Keratinocyte (primary cell): ENCODE measurements around the gene DENND6A. TPM values are rescaled to one million over a fixed set of nuclear protein-coding genes. Genes with fewer than 3 reads are reported as not detected.

Experiments
- DNase-seq: peaks from one replicate; pipeline ENCODE4 v3.0.0-alpha.2; 2011; ENCODE audit warnings: low read depth, missing footprints, low spot score
- FAIRE-seq: peaks from 2 replicates; lab custom pipeline; 2011; peaks lifted over from hg19 to GRCh38; lab: Jason Lieb, UNC
- H2AFZ ChIP-seq: 2 replicates; pipeline ENCODE4 v1.6.0; 2012; ENCODE audit warnings: low read length, control low read depth, inconsistent platforms; ENCODE audit not compliant: control insufficient read depth
- H3K27ac ChIP-seq: 2 replicates; pipeline ENCODE4 v1.5.1; 2011; ENCODE audit warnings: low read length; ENCODE audit not compliant: control insufficient read depth, insufficient read depth
- H3K27me3 ChIP-seq: 3 replicates; pipeline ENCODE4 v1.6.0; 2011; ENCODE audit warnings: low read length; ENCODE audit not compliant: control insufficient read depth, insufficient read depth; ENCODE audit errors: extremely low read depth
- H3K36me3 ChIP-seq, 2 experiments: 2 replicates in 1 of 2; 3 replicates in 1 of 2; pipeline ENCODE4 v1.5.1; 2011; ENCODE audit warnings: low read length in 2 of 2, mild to moderate bottlenecking in 1 of 2; ENCODE audit not compliant: control insufficient read depth in 2 of 2, insufficient read depth in 2 of 2; ENCODE audit errors: extremely low read depth in 1 of 2
- H3K4me1 ChIP-seq: 3 replicates; pipeline ENCODE4 v1.5.1; 2011; ENCODE audit warnings: low read length; ENCODE audit not compliant: control insufficient read depth, insufficient read depth; ENCODE audit errors: extremely low read depth
- H3K4me2 ChIP-seq: 3 replicates; pipeline ENCODE4 v1.6.0; 2011; ENCODE audit warnings: low read depth, low read length; ENCODE audit not compliant: control insufficient read depth, insufficient read depth; ENCODE audit errors: extremely low read depth
- H3K4me3 ChIP-seq, 3 experiments: fragments of 200-600 bp in 1 of 3; sonication (generic) in 1 of 3; 2 replicates in 2 of 3; 3 replicates in 1 of 3; pipeline ENCODE4 v1.5.1; 2011 to 2016; ENCODE audit warnings: low read length in 3 of 3, mild to moderate bottlenecking in 3 of 3, control low read depth in 2 of 3, inconsistent platforms in 1 of 3, low read depth in 1 of 3, mixed read lengths in 1 of 3, mixed run types in 1 of 3, moderate library complexity in 1 of 3; ENCODE audit not compliant: control insufficient read depth in 2 of 3, insufficient read depth in 2 of 3; ENCODE audit errors: extremely low read depth in 1 of 3
- H3K79me2 ChIP-seq: 2 replicates; pipeline ENCODE4 v1.6.0; 2012; ENCODE audit warnings: low read length; ENCODE audit not compliant: control insufficient read depth, insufficient read depth
- H3K9ac ChIP-seq: 3 replicates; pipeline ENCODE4 v1.6.0; 2011; ENCODE audit warnings: low read length; ENCODE audit not compliant: control insufficient read depth, insufficient read depth; ENCODE audit errors: extremely low read depth
- H3K9me1 ChIP-seq: 3 replicates; pipeline ENCODE4 v1.6.0; 2011; ENCODE audit warnings: low read length; ENCODE audit not compliant: control insufficient read depth, insufficient read depth; ENCODE audit errors: extremely low read depth
- H3K9me3 ChIP-seq: 2 replicates; pipeline ENCODE4 v1.5.1; 2012; ENCODE audit warnings: low read depth, low read length; ENCODE audit not compliant: control insufficient read depth
- H4K20me1 ChIP-seq: 3 replicates; pipeline ENCODE4 v1.6.0; 2011; ENCODE audit warnings: low read length; ENCODE audit not compliant: control insufficient read depth, insufficient read depth; ENCODE audit errors: extremely low read depth
- CTCF ChIP-seq, 3 experiments: IDR thresholded peaks in 1 of 3; conservative IDR thresholded peaks in 1 of 3; optimal IDR thresholded peaks in 1 of 3; 2 replicates in 2 of 3; 3 replicates in 1 of 3; pipeline versions ENCODE3 to v1.5.1; 2011; ENCODE audit warnings: low read length in 3 of 3, mild to moderate bottlenecking in 3 of 3, moderate library complexity in 2 of 3, control low read depth in 1 of 3, inconsistent platforms in 1 of 3; ENCODE audit not compliant: insufficient read depth in 2 of 3; ENCODE audit errors: extremely low read depth in 1 of 3
- EZH2 ChIP-seq: IDR thresholded peaks from one replicate; pipeline ENCODE4 v1.6.1; 2012; ENCODE audit warnings: inconsistent platforms, mild to moderate bottlenecking, low read length, moderate library complexity
- dilution Hi-C: fragments of 300-500 bp; cut with MboI; formaldehyde crosslinking; loops from one replicate; pipeline ENCODE4 v1.7.0; 2020; ENCODE audit warnings: low sequenced_read_pairs; ENCODE audit not compliant: extremely low pct_ligation_motif_present
- polyA plus RNA-seq, 5 experiments: library from polyadenylated mRNA; depleted of rRNA in 3 of 5; stranded (reverse) in 3 of 5; stranded (forward) in 1 of 5; unstranded in 1 of 5; fragments of >200 nt; gene quantifications; 1 replicate in 1 of 5; 2 replicates in 3 of 5; 3 replicates in 1 of 5; pipeline versions ENCODE4 v1.2.1 to v1.2.3, GENCODE V29; 2011 to 2012; ENCODE audit warnings: missing spikeins in 2 of 5, low read depth in 1 of 5, low replicate concordance in 1 of 5

The DENND6A gene
- polyA plus RNA-seq, 1 donor (not counting 4 experiments of a cell fraction or from before 2014, with no cell fraction given) = 22.8 TPM

GRCh38 chr3:57701781-57702180, 8.9 kb upstream of the DENND6A start:
- Histone ChIP-seq H3K79me2 (no peaks in the 10 kb centered on the region), H3K4me2 (no peak overlapping the region), H3K4me1 (peaks cover 17% of the 10 kb centered on the region), H3K27ac (no peak overlapping the region), H3K9ac (no peak overlapping the region), H4K20me1 (no peaks in the 10 kb centered on the region), H3K27me3 (no peaks in the 10 kb centered on the region), H3K9me1 (no peaks in the 10 kb centered on the region), H3K36me3 (no peaks in the 10 kb centered on the region), H3K9me3 (no peaks in the 10 kb centered on the region), H2AFZ (no peak overlapping the region), H3K4me3 (no peak overlapping the region)
- TF ChIP-seq EZH2 (no peak), CTCF (optimal IDR thresholded peaks at IDR 0.05 in 1 of 3, IDR thresholded peaks at IDR 0.05 in 1 of 3, conservative IDR thresholded peaks at IDR 0.05 in 1 of 3; ENCODE audit: extremely low read depth in 1 of 3, insufficient read depth in 2 of 3, low read length in 3 of 3) (no peak)
- DNase-seq = no peak
- no peak for FAIRE-seq
- dilution Hi-C loops = no loop called here

GRCh38 chr3:57700737-57701136, 7.9 kb upstream of the DENND6A start:
- Histone ChIP-seq H3K4me3 (no peak overlapping the region), H3K36me3 (no peaks in the 10 kb centered on the region), H3K27me3 (no peaks in the 10 kb centered on the region), H3K27ac (no peak overlapping the region), H4K20me1 (no peaks in the 10 kb centered on the region), H3K79me2 (no peaks in the 10 kb centered on the region), H3K9ac (no peak overlapping the region), H3K9me1 (no peaks in the 10 kb centered on the region), H3K9me3 (no peaks in the 10 kb centered on the region), H3K4me1 (peaks cover 19% of the 10 kb centered on the region), H2AFZ (no peak overlapping the region), H3K4me2 (no peak overlapping the region)
- dilution Hi-C loops = no loop called here
- DNase-seq (no peak), FAIRE-seq (no peak)
- no peak for TF ChIP-seq EZH2
- no peak for TF ChIP-seq CTCF (optimal IDR thresholded peaks at IDR 0.05 in 1 of 3, IDR thresholded peaks at IDR 0.05 in 1 of 3, conservative IDR thresholded peaks at IDR 0.05 in 1 of 3; ENCODE audit: extremely low read depth in 1 of 3, insufficient read depth in 2 of 3, low read length in 3 of 3)
